GM21723 (cell line): Measurements from ENCODE around the gene APPL2.
"Not testable (repeated sequence)": the region's sequence is repeated elsewhere in the genome, so short reads cannot be mapped to it uniquely, and the experiment has no call there.

Experiments
- ATAC-seq: cut with Tn5 transposase; IDR thresholded peaks from one replicate; pipeline ENCODE4 v1.9.1; 2021; ENCODE audit warnings: mild to moderate bottlenecking, moderate library complexity; ENCODE audit not compliant: unreplicated experiment

Gene APPL2

DNA sequence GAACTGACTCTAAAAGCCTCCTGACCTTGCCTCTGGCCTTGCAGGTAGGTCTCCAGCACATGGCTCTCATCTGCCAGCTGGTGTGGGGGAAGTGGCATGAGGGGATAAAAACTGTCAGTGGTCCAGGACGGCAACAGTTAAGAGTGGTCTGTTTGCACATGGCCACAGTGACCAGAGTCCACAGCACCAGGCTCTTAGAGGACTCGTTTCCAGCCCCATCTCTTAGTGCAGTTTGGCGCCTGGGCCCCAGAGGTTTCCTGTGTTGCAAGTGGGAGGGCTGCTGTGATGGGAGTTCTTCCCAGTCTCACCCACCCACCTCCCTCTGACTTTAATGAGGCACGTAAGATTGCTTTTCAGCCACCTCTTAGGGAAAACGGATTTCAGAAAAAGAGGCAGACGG lies 37.0 kb downstream of the APPL2 start:
- no peak for ATAC-seq

DNA sequence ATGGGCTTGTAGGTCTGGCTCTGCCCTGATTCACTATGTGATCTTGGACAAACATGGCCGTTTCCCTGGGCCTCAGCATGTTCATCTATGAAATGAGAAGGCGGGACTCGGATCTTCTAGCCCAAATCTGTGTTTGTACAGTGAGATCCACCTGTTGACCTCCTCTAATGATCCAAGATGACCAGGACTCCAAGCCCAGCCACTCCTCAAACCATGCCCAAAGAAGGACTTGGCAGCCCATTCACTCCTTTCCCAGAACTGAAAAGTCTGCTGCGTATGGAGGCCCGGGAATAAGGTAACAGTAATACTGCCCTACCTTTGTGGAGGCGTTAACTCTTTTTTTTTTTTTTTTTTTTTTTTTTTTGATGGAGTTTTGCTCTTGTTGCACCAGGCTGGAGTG lies 39.9 kb downstream of the APPL2 start:
- no peak for ATAC-seq

DNA sequence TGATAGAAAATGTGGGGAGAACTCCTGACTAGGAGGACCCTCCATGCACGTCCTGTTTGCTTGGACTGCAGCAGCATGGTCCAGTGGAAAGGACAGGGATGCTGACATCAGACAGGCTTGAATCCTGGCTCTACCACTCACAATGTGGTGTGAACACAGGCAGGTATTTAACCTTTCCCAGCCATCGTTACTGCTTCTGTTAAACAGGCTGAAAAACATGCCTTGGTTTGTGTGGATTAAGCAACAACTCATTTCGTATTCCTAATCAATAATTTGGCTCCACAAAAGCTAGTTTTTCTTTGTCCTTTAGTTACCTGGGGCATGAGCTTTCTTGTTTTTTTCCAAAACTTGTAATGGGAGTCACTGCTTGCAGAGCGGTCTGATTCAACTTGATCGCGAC lies 41.0 kb downstream of the APPL2 start:
- ATAC-seq: no peak

DNA sequence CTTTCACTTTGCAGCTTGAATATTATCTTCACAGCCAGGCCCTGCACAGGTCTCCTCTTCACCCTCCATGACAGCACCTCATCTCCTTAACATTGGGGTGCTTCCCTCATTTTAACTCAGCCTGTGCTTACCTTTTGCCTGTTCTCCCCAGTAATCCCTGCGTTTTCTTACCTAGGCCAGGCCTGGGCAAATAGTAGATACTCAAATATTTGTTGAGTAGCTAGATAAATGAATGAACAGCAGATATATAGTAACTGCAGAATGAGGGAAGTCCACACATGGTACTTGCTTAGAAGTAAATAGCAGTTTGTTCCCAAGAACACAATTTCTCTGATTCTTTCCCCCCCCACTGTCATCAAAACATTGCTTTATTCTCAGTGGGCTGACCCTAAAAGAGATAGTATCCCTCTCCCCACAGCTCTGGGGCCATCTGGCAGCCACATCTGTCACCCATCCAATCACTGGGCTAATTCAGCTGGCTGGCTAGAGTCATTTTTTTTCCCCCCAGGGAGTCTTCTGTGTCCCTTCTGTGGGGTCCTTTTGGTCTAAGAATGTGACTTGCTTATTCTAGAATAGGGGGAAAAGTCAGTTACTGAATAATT lies 43.2 kb downstream of the APPL2 start:
- no peak for ATAC-seq

DNA sequence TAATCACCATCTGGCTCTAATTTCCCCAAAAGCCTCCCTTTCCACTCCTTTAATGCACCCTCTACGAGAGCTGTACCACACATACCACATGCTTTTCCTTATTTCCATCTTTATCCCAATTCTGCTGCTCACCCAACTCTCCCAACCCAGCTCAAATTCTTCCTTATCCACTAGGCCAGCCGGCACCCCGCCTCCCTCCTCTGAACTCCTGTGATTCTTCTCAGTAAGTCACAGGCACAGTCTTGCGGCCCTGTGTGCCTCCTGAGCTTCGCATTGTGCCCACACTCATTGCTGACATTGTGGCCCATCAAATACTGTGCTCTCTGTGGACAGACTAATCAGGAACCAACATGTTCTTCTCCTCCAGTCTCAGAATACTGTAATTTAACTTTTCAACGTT lies 45.4 kb downstream of the APPL2 start:
- ATAC-seq: no peak

DNA sequence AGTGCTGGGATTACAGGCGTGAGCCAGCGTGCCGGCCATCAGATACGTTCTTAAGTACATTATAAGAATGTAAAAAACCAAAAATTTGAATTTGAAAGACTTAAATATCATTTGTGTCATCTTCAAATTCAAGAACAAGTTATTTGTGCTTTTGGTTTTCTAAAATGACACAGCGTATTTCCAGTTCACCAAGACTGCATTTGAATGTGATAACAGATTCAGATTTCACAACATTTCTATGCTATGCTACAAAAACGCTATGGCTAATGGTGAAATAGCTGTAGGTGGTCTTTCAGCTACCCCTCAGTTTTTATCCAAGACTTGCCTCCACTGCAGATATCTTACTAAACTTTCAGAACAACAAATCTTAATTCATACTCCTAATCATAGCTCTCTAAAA lies 46.7 kb downstream of the APPL2 start:
- ATAC-seq: no peak

DNA sequence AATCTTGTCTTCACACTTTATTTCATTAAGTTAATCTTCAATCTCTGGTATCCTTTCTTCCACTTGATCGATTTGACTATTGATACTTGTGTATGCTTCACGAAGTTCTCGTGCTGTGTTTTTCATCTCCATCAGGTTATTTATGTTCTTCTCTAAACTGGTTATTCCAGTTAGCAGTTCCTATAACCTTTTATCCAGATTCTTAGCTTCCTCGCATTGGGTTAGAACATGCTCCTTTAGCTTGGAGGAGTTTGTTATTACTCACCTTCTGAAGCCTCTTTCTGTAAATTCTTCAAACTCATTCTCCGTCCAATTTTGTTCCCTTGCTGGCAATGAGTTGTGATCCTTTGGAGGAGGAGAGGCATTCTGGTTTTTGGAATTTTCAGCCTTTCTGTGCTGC lies 52.0 kb downstream of the APPL2 start:
- not testable (repeated sequence) for ATAC-seq

DNA sequence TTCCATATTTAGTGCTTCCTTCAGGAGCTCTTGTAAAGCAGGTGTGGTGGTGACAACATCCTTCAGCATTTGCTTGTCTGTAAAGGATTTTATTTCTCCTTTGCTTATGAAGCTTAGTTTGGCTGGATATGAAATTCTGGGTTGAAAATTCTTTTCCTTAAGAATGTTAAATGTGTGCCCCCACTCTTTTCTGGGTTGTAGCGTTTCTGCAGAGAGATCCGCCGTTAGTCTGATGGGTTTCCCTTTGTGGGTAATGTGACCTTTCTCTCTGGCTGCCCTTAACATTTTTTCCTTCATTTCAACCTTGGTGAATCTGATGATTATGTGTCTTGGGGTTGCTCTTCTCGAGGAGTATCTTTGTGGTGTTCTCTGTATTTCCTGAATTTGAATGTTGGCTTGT lies 52.6 kb downstream of the APPL2 start:
- ATAC-seq: not testable (repeated sequence)

DNA sequence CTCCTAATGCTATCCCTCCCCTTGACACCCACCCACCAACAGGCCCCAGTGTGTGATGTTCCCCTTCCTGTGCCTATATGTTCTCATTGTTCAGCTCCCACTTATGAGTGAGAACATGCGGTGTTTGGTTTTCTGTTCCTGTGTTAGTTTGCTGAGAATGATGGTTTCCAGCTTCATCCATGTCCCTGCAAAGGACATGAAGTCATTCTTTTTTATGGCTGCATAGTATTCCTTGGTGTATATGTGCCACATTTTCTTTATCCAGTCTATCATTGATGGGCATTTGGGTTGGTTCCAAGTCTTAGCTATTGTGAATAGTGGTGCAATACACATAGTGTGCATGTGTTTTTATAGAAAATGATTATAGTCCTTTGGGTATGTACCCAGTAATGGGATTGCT lies 56.9 kb downstream of the APPL2 start:
- ATAC-seq: not testable (repeated sequence)

DNA sequence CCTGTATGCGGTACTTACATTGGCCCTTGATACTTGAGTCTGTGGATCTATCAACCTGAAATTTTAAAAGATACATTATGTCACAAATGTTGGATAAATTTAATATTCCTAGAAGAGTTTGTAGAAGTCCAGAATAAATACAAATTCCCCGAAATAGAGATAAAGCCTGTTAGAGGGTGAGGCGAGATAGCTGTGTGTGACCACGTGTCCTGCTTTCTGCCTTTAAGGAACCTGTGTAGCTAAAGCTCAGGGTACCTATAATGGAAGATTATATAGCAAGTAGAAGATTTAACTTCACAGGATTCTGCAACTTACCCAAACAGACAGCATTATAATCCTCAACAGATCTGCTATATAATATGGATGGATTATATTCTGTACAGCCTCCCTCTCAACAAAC lies 58.8 kb downstream of the APPL2 start:
- ATAC-seq: no peak

DNA sequence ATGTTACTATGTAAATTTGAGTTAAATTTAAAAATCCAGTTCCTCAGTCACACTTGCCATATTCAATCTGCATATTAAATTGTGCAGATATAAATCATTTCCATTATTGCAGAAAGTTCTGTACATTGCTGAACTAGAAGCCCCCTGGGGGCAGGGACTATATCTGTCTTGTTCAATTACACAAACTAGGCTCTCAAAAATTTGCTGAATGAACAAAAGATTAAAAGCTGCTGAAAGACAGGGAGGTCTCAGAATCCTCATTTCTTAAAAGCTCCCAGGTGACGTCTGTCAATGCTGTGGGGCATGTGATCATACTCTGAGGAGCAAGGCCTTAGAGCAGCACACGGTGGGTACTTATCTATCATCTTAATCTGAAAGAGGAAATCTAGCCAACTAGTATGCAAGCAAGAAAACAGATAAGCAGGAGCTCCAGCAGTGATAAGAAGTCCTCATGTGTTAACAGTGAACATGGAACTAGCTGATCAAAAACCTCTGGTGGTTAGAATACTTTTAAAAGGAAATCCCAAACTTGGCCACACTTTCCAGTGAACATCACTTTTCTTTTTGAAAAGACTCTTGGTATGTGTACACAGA lies 60.5 kb downstream of the APPL2 start:
- no peak for ATAC-seq

DNA sequence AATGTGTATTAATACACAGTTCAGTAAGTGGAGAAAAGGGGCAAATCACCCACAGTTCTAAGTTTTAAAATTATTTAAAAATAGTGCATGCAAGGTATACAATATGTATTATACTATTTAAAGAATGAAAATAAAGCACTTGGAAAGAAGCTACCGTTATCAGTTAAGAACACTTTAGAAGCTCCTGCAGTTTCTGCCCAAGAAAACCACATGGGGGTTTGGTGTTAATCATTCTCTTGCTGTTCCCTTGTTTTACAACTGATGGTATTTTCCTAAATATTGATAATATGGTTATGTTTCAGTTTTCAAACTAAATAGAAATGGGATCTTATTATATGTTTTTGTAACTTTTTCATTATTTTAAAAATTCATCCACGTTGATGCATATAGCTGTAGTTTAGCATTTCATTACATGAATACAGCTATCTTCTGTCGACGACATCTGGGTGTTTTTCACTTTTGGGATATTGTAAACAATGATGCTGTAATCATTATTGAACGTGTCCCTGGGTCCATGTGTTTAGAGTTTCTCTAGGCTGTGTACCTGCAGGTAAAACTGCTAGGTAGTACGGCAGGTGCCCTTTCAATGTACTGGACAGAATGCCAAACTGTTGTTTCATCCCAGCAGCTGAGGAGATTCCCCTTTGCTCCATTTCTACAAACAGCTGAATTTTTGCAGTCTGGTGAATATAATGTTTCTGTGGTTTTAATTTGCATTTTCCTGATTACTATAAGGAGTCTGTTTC lies 64.1 kb downstream of the APPL2 start:
- no peak for ATAC-seq

DNA sequence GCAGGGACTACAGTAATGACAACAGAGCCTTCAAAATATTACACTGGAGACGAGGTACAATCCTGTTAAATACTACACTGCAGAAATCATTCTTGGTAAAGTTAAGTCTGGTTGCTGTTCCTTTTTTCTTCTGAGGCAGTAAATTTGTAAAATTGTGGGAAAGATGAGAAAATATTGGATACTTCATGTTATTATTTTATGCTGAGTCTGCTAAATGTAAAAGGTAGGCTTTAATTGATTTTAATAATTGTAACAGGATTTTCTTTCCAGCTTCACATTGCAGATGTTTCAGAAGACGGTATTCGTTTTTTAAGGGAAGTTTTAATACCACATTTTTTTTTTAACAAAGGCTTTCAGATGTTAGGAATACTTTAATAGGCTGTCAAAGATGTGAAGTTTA lies 65.8 kb downstream of the APPL2 start:
- ATAC-seq: no peak

DNA sequence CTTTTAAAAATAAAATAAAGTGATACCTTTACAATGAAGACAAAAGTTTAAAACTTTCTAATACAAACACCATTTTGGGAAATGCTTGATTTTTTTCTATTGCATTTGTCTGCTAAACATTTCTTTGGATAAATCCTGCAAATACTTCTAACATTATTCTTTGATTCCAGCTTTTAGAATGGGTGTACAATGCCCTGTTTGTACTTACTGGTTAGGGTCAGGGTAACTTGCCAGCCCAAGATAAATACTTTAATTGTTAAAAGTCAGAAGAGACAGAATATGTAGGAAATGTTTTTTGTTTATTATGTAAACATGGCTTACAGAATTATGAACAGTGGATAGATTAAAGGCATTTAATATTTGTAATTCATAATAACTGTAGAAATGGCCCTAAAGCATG lies 68.0 kb downstream of the APPL2 start:
- ATAC-seq: no peak

DNA sequence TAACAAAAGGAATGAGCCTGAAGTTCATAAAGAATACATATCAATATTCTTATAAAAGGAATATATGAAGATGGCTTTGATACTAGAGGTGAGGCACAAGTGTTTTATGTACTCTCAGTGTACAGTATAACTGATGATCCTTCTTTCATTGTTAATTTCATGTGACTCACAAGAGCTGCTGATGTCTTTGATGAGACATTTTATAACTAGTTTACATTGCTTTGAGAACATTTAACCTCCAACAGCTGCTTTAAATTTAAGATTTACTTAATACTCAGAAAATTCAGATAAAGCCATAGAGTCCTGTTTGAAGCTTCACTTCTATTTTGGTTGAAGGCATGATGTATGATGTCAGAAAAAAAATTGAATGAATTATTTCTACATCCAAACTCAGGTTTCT lies 68.6 kb downstream of the APPL2 start:
- ATAC-seq: no peak

DNA sequence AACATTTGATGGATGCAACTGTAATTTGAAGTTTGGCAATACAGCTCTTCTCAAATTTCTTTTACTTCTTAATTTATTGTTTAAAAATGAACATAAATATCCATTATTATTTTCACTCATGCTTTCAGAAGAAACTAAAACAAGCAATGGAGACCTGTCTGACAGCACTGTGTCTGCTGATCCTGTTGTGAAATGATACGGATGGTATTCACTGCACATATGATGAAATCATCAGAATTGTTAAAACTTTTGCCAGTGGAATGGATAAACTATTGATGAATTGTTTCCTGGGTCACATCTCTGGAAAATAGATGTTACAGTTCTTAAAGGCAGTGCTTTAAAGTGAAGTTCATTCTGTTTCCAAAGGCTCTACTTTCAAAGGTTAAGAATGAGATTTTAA lies 69.2 kb downstream of the APPL2 start:
- ATAC-seq: no peak

DNA sequence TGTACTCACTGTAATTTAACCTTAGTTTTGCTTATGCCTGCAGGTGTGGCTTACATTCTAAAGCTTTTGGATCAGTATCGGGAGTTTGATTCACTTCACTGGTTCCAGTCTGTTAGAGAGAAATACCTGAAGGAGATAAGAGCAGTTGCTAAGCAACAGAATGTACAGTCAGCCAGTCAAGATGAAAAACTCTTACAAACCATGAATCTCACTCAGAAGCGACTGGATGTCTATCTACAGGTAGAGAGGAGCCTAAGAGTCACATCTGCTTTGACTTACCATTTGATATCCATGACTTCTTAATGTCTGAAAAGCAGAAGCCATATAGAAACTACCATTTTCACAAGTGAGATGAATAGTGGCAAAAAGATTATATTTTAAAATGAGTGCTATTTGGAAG lies 71.9 kb downstream of the APPL2 start:
- no peak for ATAC-seq

DNA sequence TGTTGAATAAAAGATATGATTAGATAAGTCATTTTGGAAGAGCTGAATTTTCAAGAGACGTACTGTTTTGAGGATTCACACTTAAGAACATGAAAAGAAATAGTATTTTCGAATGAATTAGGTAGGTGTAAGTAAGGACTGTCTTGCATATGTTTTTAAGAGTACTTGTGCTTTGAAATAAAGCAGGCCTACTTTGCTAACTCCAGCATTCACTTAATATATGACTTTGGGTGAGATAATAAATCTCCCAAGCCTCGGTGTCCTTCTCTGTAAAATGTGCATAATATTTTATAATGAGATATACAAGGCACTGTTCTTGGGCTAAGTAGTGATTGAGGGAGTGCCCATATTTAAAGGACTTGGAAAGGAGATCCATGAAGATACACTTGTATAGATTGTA lies 73.8 kb downstream of the APPL2 start:
- no peak for ATAC-seq

DNA sequence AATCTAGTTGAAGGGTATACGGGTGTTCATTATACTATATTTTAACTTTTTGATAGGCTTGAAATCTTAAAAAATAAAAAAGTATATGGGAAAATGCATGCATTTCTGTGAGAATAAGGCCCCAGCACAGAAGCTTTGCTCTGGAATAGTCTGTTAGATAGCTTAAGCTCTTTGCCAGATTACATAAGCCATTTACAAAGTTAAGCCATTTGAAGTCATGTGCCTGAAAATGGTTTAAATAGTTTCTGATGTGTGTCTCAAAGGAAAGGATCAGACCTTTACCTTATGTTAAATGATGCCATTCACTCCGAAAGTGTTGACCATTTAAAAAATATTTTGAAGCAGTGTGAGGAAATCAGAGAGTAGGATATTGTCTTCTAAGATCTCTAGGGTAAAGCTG lies 77.1 kb downstream of the APPL2 start:
- ATAC-seq: no peak

DNA sequence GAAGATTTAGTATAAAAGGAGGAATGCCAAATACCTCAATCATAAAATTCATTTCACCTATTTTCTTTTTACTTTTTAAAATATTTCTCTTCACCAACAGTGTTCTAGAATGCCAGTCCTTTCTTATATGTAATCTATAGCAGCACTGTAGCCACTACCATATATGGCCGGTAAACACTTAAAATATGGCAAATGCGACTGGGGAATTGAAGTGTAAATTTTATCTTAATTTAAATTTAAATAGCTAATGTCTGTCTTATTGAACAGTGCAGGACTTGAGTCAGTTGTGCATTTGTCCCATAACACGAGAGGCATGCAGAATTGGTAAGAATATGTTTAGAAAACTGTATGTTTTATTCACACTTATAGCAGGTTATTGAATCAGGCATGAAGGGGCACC lies 78.4 kb downstream of the APPL2 start:
- ATAC-seq: no peak

DNA sequence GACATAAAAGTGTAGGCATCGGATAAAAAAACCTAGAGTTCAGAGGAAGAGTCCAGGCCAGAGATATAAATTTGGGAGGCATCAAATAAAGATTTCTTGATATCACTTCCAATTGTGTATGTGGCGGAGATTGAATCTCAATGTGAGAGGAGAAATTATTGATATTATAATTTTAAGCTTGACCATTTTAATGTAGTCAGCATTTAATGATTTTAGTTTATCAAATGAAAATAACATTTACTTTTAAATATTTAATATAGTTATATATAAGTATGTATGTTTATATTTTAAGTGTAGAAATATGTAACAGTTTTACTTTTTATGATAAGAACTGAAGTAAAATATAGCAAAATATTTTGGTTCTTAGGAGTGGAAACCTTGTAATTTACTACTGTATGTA lies 79.7 kb downstream of the APPL2 start:
- ATAC-seq: no peak

DNA sequence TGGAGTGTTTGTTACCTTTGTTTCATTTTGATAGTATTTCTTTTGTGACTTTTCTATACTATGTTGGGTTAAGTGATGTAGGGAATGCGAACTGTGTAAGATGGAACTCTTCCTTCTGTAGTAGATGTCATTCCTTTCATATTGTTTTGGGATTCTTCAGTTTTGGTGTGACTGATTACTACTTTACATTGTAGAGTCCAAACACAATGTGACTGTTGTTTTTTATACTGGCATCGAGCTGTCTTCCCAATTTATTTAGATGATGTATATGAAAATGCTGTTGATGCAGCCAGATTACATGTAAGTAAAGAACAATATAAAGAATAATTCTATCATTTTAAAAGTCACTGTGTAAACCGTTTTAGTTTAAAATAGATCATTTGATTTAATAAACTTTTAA lies 93.7 kb downstream of the APPL2 start:
- no peak for ATAC-seq
